Measurements from ENCODE around the gene PLXNA1.

DNA sequence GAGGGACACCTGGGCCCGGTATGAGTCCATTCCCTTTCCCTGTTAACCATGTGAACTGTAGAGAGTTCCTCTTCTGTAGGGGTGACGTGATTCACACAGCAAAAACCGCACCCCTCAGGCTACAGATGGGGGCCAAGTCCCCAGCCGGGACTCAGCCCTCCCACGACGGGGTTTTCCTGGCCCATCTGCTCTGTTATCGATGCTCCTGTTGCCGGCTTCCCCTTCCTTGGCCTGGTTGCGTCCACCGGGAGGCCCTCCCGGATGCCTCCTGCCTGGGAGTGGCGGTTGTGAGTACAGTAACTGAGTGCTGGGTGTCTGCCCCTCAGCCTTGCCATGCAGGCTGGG lies 817 bp upstream of the PLXNA1 start:
- no peak for TF ChIP-seq POLR2A (IDR thresholded peaks at IDR 0.05)
- TF ChIP-seq, protein P1, sequence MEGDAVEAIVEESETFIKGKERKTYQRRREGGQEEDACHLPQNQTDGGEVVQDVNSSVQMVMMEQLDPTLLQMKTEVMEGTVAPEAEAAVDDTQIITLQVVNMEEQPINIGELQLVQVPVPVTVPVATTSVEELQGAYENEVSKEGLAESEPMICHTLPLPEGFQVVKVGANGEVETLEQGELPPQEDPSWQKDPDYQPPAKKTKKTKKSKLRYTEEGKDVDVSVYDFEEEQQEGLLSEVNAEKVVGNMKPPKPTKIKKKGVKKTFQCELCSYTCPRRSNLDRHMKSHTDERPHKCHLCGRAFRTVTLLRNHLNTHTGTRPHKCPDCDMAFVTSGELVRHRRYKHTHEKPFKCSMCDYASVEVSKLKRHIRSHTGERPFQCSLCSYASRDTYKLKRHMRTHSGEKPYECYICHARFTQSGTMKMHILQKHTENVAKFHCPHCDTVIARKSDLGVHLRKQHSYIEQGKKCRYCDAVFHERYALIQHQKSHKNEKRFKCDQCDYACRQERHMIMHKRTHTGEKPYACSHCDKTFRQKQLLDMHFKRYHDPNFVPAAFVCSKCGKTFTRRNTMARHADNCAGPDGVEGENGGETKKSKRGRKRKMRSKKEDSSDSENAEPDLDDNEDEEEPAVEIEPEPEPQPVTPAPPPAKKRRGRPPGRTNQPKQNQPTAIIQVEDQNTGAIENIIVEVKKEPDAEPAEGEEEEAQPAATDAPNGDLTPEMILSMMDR (IDR thresholded peaks at IDR 0.05), result no peak
- no peak for TF ChIP-seq EP300 (IDR thresholded peaks at IDR 0.05)

Measured in ovary (tissue), 3 donors.